Colonic mucosa (tissue), 4 donors: ENCODE results near the gene SGK1. TPM values are rescaled to one million over a fixed set of nuclear protein-coding genes. Genes with fewer than 3 reads are reported as not detected.

Source experiments
- DNase-seq: peaks from one replicate; pipeline ENCODE4 v3.0.0-alpha.2; 2020
- H3K27ac ChIP-seq: fragments of 200-600 bp; one replicate; pipeline ENCODE4 v1.8.0; 2021
- H3K27me3 ChIP-seq: fragments of 200-600 bp; one replicate; pipeline ENCODE4 v1.8.0; 2021
- H3K36me3 ChIP-seq: fragments of 200-600 bp; one replicate; pipeline ENCODE4 v1.8.0; 2021
- H3K4me1 ChIP-seq: fragments of 200-600 bp; one replicate; pipeline ENCODE4 v1.8.0; 2021; ENCODE audit warnings: mild to moderate bottlenecking
- H3K4me3 ChIP-seq: fragments of 200-600 bp; one replicate; pipeline ENCODE4 v1.8.0; 2021
- H3K9ac ChIP-seq, 2 donors: one replicate each; pipeline ENCODE4 v1.7.0; 2013; ENCODE audit warnings: control low read depth in 2 of 2, low read depth in 2 of 2, low read length in 2 of 2
- H3K9me3 ChIP-seq: fragments of 200-600 bp; one replicate; pipeline ENCODE4 v1.8.0; 2021
- CTCF ChIP-seq: fragments of 200-600 bp; IDR thresholded peaks from one replicate; pipeline ENCODE4 v1.8.0; 2022; ENCODE audit warnings: antibody characterized with exemption, mild to moderate bottlenecking
- intact Hi-C: fragments of 100-400 bp; cut with DNase I; formaldehyde crosslinking; loops from one replicate; pipeline ENCODE4 v1.14.1; 2022
- total RNA-seq, 2 donors: library from RNA; stranded (reverse); fragmentation: NEBNext Ultra II Directional in 1 of 2; extraction: Animal tissue kit (Norgen Biotek cat#: 25700) in 1 of 2; gene quantifications; one replicate each; pipeline ENCODE4 v1.2.1, GENCODE V29; 2021
- donor health status: healthy.
- donor health status: DM: no; HTN: no; CAD: no.
- donor health status: DM: no; HTN: no; CAD: no.

SGK1 gene
- total RNA-seq, 2 donors from 2014 or later = 12.0 to 41.5 TPM

- H3K4me1 ChIP-seq = no peaks in the 10 kb centered on the region
- intact Hi-C loops = no loop called here
- TF ChIP-seq CTCF = no peak
Measured at GRCh38 chr6:134176264-134176975, 141.5 kb downstream of the SGK1 start.

DNA sequence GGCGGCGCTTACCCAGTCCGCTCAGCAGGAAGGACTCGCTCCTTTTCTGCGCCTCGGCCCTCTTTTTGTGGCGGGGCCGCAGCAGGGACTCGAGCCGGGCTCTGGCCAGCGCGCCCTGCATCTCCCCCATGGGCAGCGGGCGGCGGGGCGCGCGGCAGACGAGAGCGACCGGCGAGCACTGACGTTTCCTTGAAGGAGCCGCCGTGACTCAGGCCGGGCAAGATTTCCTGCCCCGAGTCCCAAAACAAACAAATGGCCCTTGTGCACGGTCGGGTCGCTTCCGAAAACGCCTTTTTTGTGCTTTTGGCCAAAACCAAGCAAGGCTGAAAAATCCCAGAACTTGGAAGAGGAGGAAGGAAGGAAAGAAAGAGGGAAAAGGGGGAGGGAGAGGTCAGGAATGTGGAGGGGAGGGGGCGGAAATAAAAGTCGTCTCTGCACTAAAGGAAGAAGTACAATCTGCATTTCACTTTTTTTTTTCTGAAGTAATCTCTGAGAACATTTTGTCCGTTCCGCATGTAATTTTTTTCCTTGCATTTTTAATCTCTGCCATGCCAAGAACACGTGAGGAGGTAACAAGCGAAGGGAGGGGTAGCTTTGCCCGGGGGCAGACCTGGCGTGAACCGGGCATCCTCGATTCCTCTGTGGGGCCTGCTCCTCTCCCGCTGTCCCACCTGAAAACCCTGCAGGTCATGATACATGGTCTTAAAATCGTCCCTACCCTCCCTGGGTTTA, 142.2 kb downstream of the SGK1 start:
- Histone ChIP-seq H3K27ac (peak overlapping the region; percentile 81), H3K36me3 (no peaks in the 10 kb centered on the region), H3K9ac (peak overlapping the region; percentile 91 to 98), H3K27me3 (no peaks in the 10 kb centered on the region), H3K9me3 (no peaks in the 10 kb centered on the region), H3K4me3 (peak overlapping the region; percentile 60), H3K4me1 (no peaks in the 10 kb centered on the region)
- DNase-seq = peak; percentile 66
- intact Hi-C loops = loop anchor here (2.0 kb wide), 1 partner anchor 465 kb away; no protein-coding TSS in a partner anchor
- no peak for TF ChIP-seq CTCF

More at GRCh38 chr6:134176264-134176975, 141.5 kb downstream of the SGK1 start:
- Histone ChIP-seq H3K27me3 (no peaks in the 10 kb centered on the region), H3K36me3 (no peaks in the 10 kb centered on the region), H3K27ac (peak overlapping the region; percentile 81), H3K9me3 (no peaks in the 10 kb centered on the region), H3K9ac (peak overlapping the region; percentile 91 to 98), H3K4me3 (peak overlapping the region; percentile 60)
- DNase-seq = peak; percentile 35

DNA sequence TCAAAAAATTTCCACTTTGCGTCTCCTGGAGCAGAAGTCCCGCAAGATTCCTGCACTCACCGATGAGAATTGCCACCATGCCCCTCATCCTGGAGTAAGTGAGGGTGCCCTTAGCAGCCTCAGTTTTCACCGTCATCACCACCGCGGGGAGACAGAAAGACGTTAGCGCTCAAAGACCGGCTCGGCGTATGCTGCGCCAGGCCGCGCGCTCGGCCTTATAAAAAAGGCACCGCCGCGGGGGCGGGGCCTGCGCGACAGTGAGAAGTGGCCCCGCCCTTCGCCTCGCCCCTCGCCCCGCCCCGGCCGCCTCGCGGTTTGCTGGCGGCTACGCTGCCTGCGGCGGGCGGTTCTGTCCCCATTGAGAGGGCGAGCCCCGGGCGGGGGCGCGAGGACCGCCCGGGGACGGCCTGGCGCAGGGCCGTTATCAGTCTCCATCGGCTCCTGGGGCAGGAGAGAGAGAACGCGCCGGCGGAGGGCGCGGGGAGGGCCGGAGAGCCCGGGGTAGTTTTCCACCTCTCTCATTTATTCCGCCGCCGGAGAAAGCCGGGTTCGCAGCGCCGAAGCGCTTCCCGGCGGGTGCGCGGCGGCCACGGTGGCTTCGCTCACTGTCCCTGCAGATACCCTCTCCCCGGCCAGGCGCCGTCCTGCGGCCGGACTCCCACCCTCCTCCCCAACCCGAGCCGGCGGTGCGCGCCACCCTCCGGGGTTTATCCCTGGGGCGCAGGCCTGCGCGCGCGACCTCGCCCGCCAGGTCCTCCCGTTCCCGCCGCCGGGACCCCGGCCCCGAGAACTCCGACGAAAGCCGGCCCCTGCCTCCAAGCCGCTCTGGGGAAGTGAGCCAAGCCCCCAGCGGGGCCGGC, 143.0 kb downstream of the SGK1 start:
- Histone ChIP-seq H3K27ac (peak overlapping the region; percentile 81), H3K36me3 (no peaks in the 10 kb centered on the region), H3K27me3 (no peaks in the 10 kb centered on the region), H3K9me3 (no peaks in the 10 kb centered on the region), H3K9ac (peak overlapping the region; percentile 91 to 98), H3K4me3 (peak overlapping the region; percentile 60), H3K4me1 (no peaks in the 10 kb centered on the region)
- intact Hi-C loops = loop anchor here (1.0 to 5.0 kb wide), 3 partner anchors 466 to 707 kb away; no protein-coding TSS in a partner anchor
- TF ChIP-seq CTCF = no peak
- peak; percentile 96 for DNase-seq

DNA sequence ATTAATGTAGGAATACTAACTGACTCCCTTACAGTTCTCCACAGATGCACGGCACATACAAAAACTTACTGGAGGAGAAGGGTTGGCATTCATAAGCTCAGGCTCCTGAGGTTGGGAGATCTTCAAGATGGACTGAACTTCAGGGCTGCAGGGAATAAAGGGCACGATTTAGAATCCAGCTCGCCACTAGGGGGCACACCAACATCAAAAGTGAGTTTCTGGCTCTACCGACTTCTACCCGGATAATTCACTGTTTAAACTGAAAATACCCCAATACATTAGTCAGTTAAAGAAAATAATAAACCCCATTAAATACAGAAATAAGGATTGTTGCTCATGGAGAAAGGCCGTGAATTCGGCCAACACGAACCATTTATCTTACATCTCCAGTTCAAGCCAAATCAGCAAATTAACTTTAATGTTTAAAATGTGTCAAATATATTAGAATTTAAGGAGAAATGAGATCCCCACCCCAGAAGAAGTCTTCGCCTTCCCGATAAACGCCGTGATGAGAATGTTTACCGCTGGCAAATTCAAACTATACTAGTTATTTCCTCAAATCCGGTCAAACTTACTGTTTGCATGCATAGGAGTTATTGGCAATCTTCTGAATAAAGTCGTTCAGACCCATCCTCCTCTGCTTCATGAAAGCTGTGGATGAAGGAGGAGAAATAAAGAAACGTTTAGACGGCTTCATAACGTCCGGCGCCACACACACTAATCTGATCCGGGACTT, 143.8 kb downstream of the SGK1 start:
- Histone ChIP-seq H3K27ac (peak overlapping the region; percentile 81), H3K9ac (peak overlapping the region; percentile 77 to 98), H3K9me3 (no peaks in the 10 kb centered on the region), H3K4me1 (no peaks in the 10 kb centered on the region), H3K4me3 (peak overlapping the region; percentile 60), H3K27me3 (no peaks in the 10 kb centered on the region), H3K36me3 (no peaks in the 10 kb centered on the region)
- DNase-seq = peak; percentile 93
- TF ChIP-seq CTCF = peak; percentile 84
- intact Hi-C loops = loop anchor here (1.0 to 5.0 kb wide), 3 partner anchors 467 to 708 kb away; no protein-coding TSS in a partner anchor
